Esophagus squamous epithelium (tissue), 4 donors: ENCODE results near the gene NAV2.

Experiments used
- CTCF ChIP-seq, 6 experiments: fragments of 450-650 bp in 4 of 6; fragments of 200-600 bp in 2 of 6; sonication (generic) in 2 of 6; IDR thresholded peaks; one replicate each; pipeline ENCODE4 v1.5.1; 2016 to 2019; ENCODE audit warnings: antibody characterized with exemption in 6 of 6, mild to moderate bottlenecking in 4 of 6, moderate library complexity in 4 of 6
- POLR2A ChIP-seq, 4 donors: fragments of 450-650 bp; IDR thresholded peaks; one replicate each; pipeline ENCODE4 v1.6.1; 2017; ENCODE audit warnings: antibody characterized with exemption in 4 of 4, mild to moderate bottlenecking in 4 of 4, moderate library complexity in 3 of 4

GRCh38 chr11:19924716-19925115 lies 212.1 kb downstream of the NAV2 start:
- TF ChIP-seq POLR2A (IDR thresholded peaks at IDR 0.05) (no peak), CTCF (IDR thresholded peaks at IDR 0.05) (no peak)
